OCI-LY3 (cell line): ENCODE data around the gene APCDD1L.

ENCODE experiments used
- H2AFZ ChIP-seq: fragments of 200-600, 300-600 bp; shearing (Covaris generic); 2 replicates; pipeline ENCODE4 v1.6.0; 2014; ENCODE audit warnings: antibody characterized with exemption, low read depth, low read length
- H3K27ac ChIP-seq: fragments of 200-600, 300-600 bp; sonication (generic); 2 replicates; pipeline ENCODE4 v1.5.1; 2014; ENCODE audit warnings: mild to moderate bottlenecking, low read length, moderate library complexity, mixed read lengths
- H3K27me3 ChIP-seq: fragments of 200-600, 300-600 bp; sonication (generic); 2 replicates; pipeline ENCODE4 v1.6.1; 2014; ENCODE audit warnings: low read depth, low read length, mixed read lengths
- H3K36me3 ChIP-seq: fragments of 200-600, 300-600 bp; sonication (generic); replicated peaks from 2 replicates; pipeline ENCODE3; 2014; ENCODE audit warnings: low read depth, low read length, mixed read lengths
- H3K4me1 ChIP-seq: fragments of 300-600, 200-600 bp; sonication (generic); 2 replicates; pipeline ENCODE4 v1.6.1; 2014; ENCODE audit warnings: low read length, mixed read lengths
- H3K4me2 ChIP-seq: fragments of 200-600, 300-600 bp; sonication (generic); 2 replicates; pipeline ENCODE4 v1.6.1; 2014; ENCODE audit warnings: low read length, mixed read lengths
- H3K4me3 ChIP-seq: fragments of 300-600, 200-600 bp; sonication (generic); 2 replicates; pipeline ENCODE4 v1.5.1; 2014; ENCODE audit warnings: antibody characterized with exemption, mild to moderate bottlenecking, low read length, moderate library complexity
- H3K79me2 ChIP-seq: fragments of 300-600, 200-600 bp; shearing (Covaris generic); 2 replicates; pipeline ENCODE4 v1.6.1; 2014; ENCODE audit warnings: mild to moderate bottlenecking, low read length, mixed read lengths
- H3K9ac ChIP-seq: fragments of 300-600, 200-600 bp; shearing (Covaris generic); 2 replicates; pipeline ENCODE4 v1.6.0; 2014; ENCODE audit warnings: mild to moderate bottlenecking, low read length, moderate library complexity
- H3K9me3 ChIP-seq: fragments of 200-600, 300-600 bp; shearing (Covaris generic); 2 replicates; pipeline ENCODE4 v1.6.1; 2014; ENCODE audit warnings: low read length, mixed read lengths; ENCODE audit not compliant: insufficient read depth
- H4K20me1 ChIP-seq: fragments of 200-600, 300-600 bp; sonication (generic); 2 replicates; pipeline ENCODE4 v1.6.1; 2016; ENCODE audit warnings: low read length, mixed read lengths; ENCODE audit not compliant: insufficient read depth
- CTCF ChIP-seq: fragments of 200-600, 300-600 bp; sonication (generic); IDR thresholded peaks from 2 replicates; pipeline ENCODE4 v1.5.1; 2014; ENCODE audit warnings: antibody characterized with exemption, low read length, low read depth
- EZH2phosphoT487 ChIP-seq: fragments of 200-600 bp; shearing (Covaris generic); IDR thresholded peaks from 2 replicates; pipeline ENCODE4 v1.6.1; 2018; ENCODE audit warnings: antibody characterized with exemption, mixed run types, low read depth

The APCDD1L gene

DNA sequence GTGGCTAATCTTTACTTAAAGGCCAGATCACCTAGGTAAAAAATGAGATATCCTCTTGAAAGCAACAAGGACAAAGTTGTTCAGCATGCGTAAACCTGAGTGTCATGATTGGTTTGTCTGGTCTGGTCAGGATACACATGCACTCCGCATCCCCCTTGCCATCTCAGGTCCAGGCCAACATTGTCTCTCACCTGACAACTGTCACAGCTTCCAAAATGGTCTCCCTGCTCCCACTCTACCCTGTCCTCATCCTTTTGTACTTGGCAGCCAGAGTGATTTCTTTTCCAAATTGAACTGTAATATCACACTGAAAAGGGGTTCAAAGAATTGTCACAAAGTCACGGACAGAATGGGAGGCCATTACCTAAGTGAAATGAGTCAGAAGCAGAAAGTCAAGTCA, 21.1 kb upstream of the APCDD1L start:
- H3K27me3 ChIP-seq = peaks cover 40% of the 10 kb centered on the region
- no peaks in the 10 kb centered on the region for H3K79me2 ChIP-seq
- no peak overlapping the region for H3K4me2 ChIP-seq
- H3K9me3 ChIP-seq = peaks cover 22% of the 10 kb centered on the region
- H3K4me3 ChIP-seq = no peak overlapping the region
- TF ChIP-seq CTCF (no peak), EZH2phosphoT487 (no peak)
- no peaks in the 10 kb centered on the region for H4K20me1 ChIP-seq
- no peak overlapping the region for H2AFZ ChIP-seq
- H3K27ac ChIP-seq = no peak overlapping the region
- H3K4me1 ChIP-seq = no peaks in the 10 kb centered on the region
- no peak overlapping the region for H3K9ac ChIP-seq
- H3K36me3 ChIP-seq = peaks cover 6% of the 10 kb centered on the region

GRCh38 chr20:58531657-58532056, 16.5 kb upstream of the APCDD1L start:
- TF ChIP-seq CTCF (no peak), EZH2phosphoT487 (no peak)
- Histone ChIP-seq H4K20me1 (no peaks in the 10 kb centered on the region), H3K4me2 (no peak overlapping the region), H3K79me2 (no peaks in the 10 kb centered on the region), H3K36me3 (no peaks in the 10 kb centered on the region), H3K4me1 (no peaks in the 10 kb centered on the region), H3K27me3 (peaks cover 14% of the 10 kb centered on the region; the same call in 1 of the 2 replicates), H3K27ac (no peak overlapping the region), H3K4me3 (no peak overlapping the region), H2AFZ (no peak overlapping the region), H3K9me3 (peaks cover 25% of the 10 kb centered on the region), H3K9ac (no peak overlapping the region)

DNA sequence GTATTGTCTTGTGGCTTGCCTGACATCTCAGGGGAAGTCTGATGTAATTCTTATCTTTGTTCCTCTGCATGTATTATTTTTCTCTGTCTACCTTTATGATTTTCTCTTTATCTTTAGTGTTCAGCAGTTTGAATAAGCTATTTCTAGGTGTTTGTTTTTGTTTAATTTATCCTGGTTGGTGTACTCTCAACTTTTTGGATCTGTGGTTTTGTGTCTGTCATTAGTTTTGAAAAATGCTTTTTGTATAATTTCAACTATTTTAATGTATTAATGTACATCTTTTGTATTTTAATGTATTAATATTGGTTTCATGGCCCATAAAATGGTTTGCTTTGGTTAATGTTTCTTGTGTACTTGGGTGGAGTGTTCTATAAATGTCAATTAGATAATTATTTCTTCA, 15.9 kb upstream of the APCDD1L start:
- no peak overlapping the region for H3K4me3 ChIP-seq
- TF ChIP-seq EZH2phosphoT487 (no peak), CTCF (no peak)
- H3K4me2 ChIP-seq = no peak overlapping the region
- H3K9me3 ChIP-seq = peaks cover 31% of the 10 kb centered on the region
- peaks cover 14% of the 10 kb centered on the region; the same call in 1 of the 2 replicates for H3K27me3 ChIP-seq
- no peak overlapping the region for H3K27ac ChIP-seq
- H4K20me1 ChIP-seq = no peaks in the 10 kb centered on the region
- H3K79me2 ChIP-seq = no peaks in the 10 kb centered on the region
- H3K9ac ChIP-seq = no peak overlapping the region
- H2AFZ ChIP-seq = no peak overlapping the region
- no peaks in the 10 kb centered on the region for H3K36me3 ChIP-seq
- no peaks in the 10 kb centered on the region for H3K4me1 ChIP-seq

DNA sequence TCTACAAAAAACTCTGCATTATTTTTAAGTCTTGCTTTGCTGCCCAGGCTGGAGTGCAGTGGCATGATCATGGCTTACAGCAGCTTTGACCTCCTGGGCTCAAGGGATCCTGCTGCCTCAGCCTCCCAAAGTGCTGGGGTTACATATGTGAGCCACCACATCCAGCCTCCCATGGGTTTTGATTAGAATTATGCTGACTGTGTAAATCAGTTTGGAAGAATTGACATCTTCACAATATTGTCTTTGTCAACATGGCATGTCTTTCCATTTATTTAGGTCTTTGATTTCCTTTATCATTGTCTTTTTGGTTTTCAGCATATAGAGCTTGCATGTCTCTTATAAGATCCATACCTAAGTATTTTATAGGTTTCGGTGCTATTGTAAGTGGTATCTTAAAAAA, 13.2 kb upstream of the APCDD1L start:
- Histone ChIP-seq H2AFZ (no peak overlapping the region), H3K36me3 (no peaks in the 10 kb centered on the region), H3K4me2 (no peak overlapping the region)

More for the DNA sequence above, 13.2 kb upstream of the APCDD1L start:
- TF ChIP-seq EZH2phosphoT487 (no peak), CTCF (no peak)
- peaks cover 14% of the 10 kb centered on the region; the same call in 1 of the 2 replicates for H3K27me3 ChIP-seq
- H3K4me1 ChIP-seq = no peaks in the 10 kb centered on the region
- H3K4me3 ChIP-seq = no peak overlapping the region
- no peak overlapping the region for H3K27ac ChIP-seq
- H3K9me3 ChIP-seq = peaks cover 36% of the 10 kb centered on the region
- no peak overlapping the region for H3K9ac ChIP-seq
- H3K79me2 ChIP-seq = no peaks in the 10 kb centered on the region
- no peaks in the 10 kb centered on the region for H4K20me1 ChIP-seq
